LNCaP clone FGC (cell line): ENCODE data around the gene HEXD.

Source experiments
- DNase-seq: peaks from one replicate; pipeline ENCODE4 v3.0.0-alpha.2; 2011; ENCODE audit warnings: low read depth
- H3K4me3 ChIP-seq: 2 replicates; pipeline ENCODE4 v1.5.1; 2011; ENCODE audit warnings: mild to moderate bottlenecking, low read depth, low read length, control low read depth
- CTCF ChIP-seq: IDR thresholded peaks from 2 replicates; pipeline ENCODE4 v1.5.1; 2012; ENCODE audit warnings: mild to moderate bottlenecking; ENCODE audit not compliant: control insufficient read depth, insufficient read depth; ENCODE audit errors: extremely low read depth

HEXD gene

GRCh38 chr17:82475458-82475857 is 57.3 kb downstream of the HEXD start:
- no peak for TF ChIP-seq CTCF
- DNase-seq, result no peak
- no peak overlapping the region for H3K4me3 ChIP-seq

GRCh38 chr17:82477934-82478333 is 59.8 kb downstream of the HEXD start:
- no peak overlapping the region for H3K4me3 ChIP-seq
- no peak for DNase-seq

GRCh38 chr17:82479602-82480001 is 61.5 kb downstream of the HEXD start:
- no peak overlapping the region for H3K4me3 ChIP-seq
- no peak for DNase-seq
- no peak for TF ChIP-seq CTCF

More at GRCh38 chr17:82477934-82478333, 59.8 kb downstream of the HEXD start:
- TF ChIP-seq CTCF, result no peak

GRCh38 chr17:82480318-82480717 is 62.2 kb downstream of the HEXD start:
- TF ChIP-seq CTCF, result no peak
- DNase-seq, result no peak
- H3K4me3 ChIP-seq, result no peak overlapping the region

- peak; percentile 11 for DNase-seq
- no peak for TF ChIP-seq CTCF
- no peak overlapping the region for H3K4me3 ChIP-seq
Measured at GRCh38 chr17:82483204-82483660, 65.1 kb downstream of the HEXD start.

- TF ChIP-seq CTCF, result no peak
- no peak for DNase-seq
- H3K4me3 ChIP-seq, result no peak overlapping the region
Measured at GRCh38 chr17:82483836-82484235, 65.7 kb downstream of the HEXD start.
